ENCODE data around the gene CFLAR.
"Not testable (repeated sequence)": the region's sequence is repeated elsewhere in the genome, so short reads cannot be mapped to it uniquely, and the experiment has no call there.

DNA sequence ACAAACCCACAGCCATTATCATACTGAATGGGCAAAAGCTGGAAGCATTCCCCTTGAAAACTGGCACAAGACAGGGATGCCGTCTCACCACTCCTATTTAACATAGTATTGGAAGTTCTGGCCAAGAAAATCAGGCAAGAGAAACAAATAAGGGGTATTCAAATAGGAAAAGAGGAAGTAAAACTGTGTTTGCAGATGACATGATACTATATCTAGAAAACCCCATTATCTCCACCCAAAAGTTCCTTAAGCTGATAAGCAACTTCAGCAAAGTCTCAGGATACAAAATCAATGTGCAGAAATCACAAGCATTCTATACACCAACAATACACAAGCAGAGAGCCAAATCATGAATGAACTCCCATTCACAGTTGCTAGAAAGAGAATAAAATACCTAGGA lies 52.5 kb downstream of the CFLAR start:
- TF ChIP-seq, protein P1, sequence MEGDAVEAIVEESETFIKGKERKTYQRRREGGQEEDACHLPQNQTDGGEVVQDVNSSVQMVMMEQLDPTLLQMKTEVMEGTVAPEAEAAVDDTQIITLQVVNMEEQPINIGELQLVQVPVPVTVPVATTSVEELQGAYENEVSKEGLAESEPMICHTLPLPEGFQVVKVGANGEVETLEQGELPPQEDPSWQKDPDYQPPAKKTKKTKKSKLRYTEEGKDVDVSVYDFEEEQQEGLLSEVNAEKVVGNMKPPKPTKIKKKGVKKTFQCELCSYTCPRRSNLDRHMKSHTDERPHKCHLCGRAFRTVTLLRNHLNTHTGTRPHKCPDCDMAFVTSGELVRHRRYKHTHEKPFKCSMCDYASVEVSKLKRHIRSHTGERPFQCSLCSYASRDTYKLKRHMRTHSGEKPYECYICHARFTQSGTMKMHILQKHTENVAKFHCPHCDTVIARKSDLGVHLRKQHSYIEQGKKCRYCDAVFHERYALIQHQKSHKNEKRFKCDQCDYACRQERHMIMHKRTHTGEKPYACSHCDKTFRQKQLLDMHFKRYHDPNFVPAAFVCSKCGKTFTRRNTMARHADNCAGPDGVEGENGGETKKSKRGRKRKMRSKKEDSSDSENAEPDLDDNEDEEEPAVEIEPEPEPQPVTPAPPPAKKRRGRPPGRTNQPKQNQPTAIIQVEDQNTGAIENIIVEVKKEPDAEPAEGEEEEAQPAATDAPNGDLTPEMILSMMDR (CRISPR knock-in tag; IDR thresholded peaks at IDR 0.05), result not testable (repeated sequence)
- not testable (repeated sequence) for TF ChIP-seq SRSF9 (IDR thresholded peaks at IDR 0.05; ENCODE audit: borderline replicate concordance, insufficient read depth, low read depth, low read length, poor library complexity, severe bottlenecking)
- TF ChIP-seq, protein P2, sequence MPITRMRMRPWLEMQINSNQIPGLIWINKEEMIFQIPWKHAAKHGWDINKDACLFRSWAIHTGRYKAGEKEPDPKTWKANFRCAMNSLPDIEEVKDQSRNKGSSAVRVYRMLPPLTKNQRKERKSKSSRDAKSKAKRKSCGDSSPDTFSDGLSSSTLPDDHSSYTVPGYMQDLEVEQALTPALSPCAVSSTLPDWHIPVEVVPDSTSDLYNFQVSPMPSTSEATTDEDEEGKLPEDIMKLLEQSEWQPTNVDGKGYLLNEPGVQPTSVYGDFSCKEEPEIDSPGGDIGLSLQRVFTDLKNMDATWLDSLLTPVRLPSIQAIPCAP (CRISPR knock-in tag; IDR thresholded peaks at IDR 0.05; ENCODE audit: low read depth), result not testable (repeated sequence)
